Endodermal cell (in vitro differentiated cells): ENCODE results near the gene RAB3B. TPM values are rescaled to one million over a fixed set of nuclear protein-coding genes. Genes with fewer than 3 reads are reported as not detected.

Experiments used
- DNase-seq: peaks from one replicate; pipeline ENCODE4 v3.0.0-alpha.2; 2017
- H3K27ac ChIP-seq: 2 replicates; pipeline ENCODE4 v1.5.1; 2013; ENCODE audit warnings: mild to moderate bottlenecking, low read depth, low read length, moderate library complexity
- H3K27me3 ChIP-seq: 2 replicates; pipeline ENCODE4 v1.6.1; 2013; ENCODE audit warnings: mild to moderate bottlenecking, low read length, moderate library complexity; ENCODE audit not compliant: insufficient read depth, control insufficient read depth, poor library complexity, severe bottlenecking
- H3K36me3 ChIP-seq: 2 replicates; pipeline ENCODE4 v1.7.0; 2013; ENCODE audit warnings: mild to moderate bottlenecking, low read length, moderate library complexity; ENCODE audit not compliant: control insufficient read depth, insufficient read depth
- H3K4me1 ChIP-seq: one replicate; pipeline ENCODE4 v1.7.0; 2013; ENCODE audit warnings: low read length; ENCODE audit not compliant: control insufficient read depth, insufficient read depth
- H3K4me3 ChIP-seq: 2 replicates; pipeline ENCODE4 v1.5.1; 2013; ENCODE audit warnings: mild to moderate bottlenecking, low read length, moderate library complexity
- H3K9ac ChIP-seq: 2 replicates; pipeline ENCODE4 v1.6.1; 2013; ENCODE audit warnings: mild to moderate bottlenecking, low read length, moderate library complexity; ENCODE audit not compliant: poor library complexity, severe bottlenecking; ENCODE audit errors: extremely low read depth
- H3K9me3 ChIP-seq: 2 replicates; pipeline ENCODE4 v1.6.1; 2013; ENCODE audit warnings: mild to moderate bottlenecking, low read length, moderate library complexity; ENCODE audit not compliant: control insufficient read depth
- H3K27ac Mint-ChIP-seq: 2 replicates; pipeline ENCODE4 v1.8.0; 2020; ENCODE audit warnings: mixed read lengths
- H3K27me3 Mint-ChIP-seq: 2 replicates; pipeline ENCODE4 v1.8.0; 2021; ENCODE audit warnings: mild to moderate bottlenecking, mixed read lengths; ENCODE audit not compliant: insufficient read depth
- H3K36me3 Mint-ChIP-seq: 2 replicates; pipeline ENCODE4 v1.8.0; 2020; ENCODE audit warnings: low read depth, mixed read lengths
- H3K4me1 Mint-ChIP-seq: 2 replicates; pipeline ENCODE4 v1.8.0; 2020; ENCODE audit warnings: mixed read lengths
- H3K4me3 Mint-ChIP-seq: 2 replicates; pipeline ENCODE4 v1.8.0; 2020; ENCODE audit warnings: mild to moderate bottlenecking, moderate library complexity, mixed read lengths
- H3K9me3 Mint-ChIP-seq: 2 replicates; pipeline ENCODE4 v1.8.0; 2020; ENCODE audit warnings: mild to moderate bottlenecking, mixed read lengths
- WGBS, 2 experiments: methylation state at CpG; one replicate each; pipeline versions ENCODE4 v1.1.5 to v1.1.7; 2013; ENCODE audit warnings: missing lambda C conversion rate in 2 of 2, mixed read lengths in 1 of 2; ENCODE audit not compliant: insufficient coverage in 1 of 2, insufficient read length in 1 of 2; 5-methylcytosine and 5-hydroxymethylcytosine counted together
- total RNA-seq, 2 donors: library from RNA; stranded (reverse); fragmentation: NEBNext Ultra II Directional in 1 of 2; extraction: Animal tissue kit (Norgen Biotek cat#: 25700) in 1 of 2; gene quantifications; 2 replicates in 1 of 2; 3 replicates in 1 of 2; pipeline ENCODE4 v1.2.1, GENCODE V29; 2021
- TF ChIP-seq, protein P1 (sequence below): fragments of 200-600 bp; sonication (generic); conservative IDR thresholded peaks from 2 replicates; pipeline ENCODE4 v1.5.0; 2021; ENCODE audit warnings: antibody characterized with exemption, mild to moderate bottlenecking

Gene RAB3B
- total RNA-seq, 2 donors from 2014 or later, result 58.1 to 66.0 TPM

DNA sequence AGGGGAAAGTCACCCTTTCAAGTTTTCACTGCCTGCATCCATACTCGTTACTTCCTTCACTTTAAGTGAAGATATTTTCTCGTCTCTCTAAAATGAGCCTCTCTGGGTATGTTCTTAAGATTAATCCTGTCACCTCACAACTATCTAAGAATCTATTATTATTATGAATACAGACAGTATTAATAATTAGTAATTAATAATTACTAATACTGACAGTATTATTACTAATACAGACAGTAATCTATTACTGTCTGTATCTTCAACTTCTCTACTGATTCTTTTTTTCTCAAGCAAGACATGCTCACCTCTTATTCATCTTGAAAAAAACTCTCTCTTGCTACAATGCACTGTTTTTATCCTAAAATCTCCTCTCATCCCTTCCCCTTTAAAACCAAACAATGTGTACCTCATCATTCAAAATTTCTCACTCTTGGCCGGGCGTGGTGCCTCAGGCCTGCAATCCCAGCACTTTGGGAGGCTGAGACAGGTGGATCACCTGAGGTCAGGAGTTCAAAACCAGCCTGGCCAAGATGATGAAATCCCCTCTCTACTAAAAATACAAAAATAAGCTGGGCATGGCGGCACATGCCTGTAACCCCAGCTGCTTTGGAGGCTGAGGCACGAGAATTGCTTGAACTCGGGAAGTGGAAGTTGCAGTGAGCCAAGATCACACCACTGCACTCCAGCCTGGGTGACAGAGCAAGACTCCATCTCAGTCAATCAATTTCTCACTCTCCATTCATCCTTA, 119.7 kb downstream of the RAB3B start:
- TF ChIP-seq, protein P1, sequence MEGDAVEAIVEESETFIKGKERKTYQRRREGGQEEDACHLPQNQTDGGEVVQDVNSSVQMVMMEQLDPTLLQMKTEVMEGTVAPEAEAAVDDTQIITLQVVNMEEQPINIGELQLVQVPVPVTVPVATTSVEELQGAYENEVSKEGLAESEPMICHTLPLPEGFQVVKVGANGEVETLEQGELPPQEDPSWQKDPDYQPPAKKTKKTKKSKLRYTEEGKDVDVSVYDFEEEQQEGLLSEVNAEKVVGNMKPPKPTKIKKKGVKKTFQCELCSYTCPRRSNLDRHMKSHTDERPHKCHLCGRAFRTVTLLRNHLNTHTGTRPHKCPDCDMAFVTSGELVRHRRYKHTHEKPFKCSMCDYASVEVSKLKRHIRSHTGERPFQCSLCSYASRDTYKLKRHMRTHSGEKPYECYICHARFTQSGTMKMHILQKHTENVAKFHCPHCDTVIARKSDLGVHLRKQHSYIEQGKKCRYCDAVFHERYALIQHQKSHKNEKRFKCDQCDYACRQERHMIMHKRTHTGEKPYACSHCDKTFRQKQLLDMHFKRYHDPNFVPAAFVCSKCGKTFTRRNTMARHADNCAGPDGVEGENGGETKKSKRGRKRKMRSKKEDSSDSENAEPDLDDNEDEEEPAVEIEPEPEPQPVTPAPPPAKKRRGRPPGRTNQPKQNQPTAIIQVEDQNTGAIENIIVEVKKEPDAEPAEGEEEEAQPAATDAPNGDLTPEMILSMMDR, result no peak
- Mint-ChIP-seq H3K9me3 (no peaks in the 10 kb centered on the region), H3K4me1 (peaks cover 7% of the 10 kb centered on the region), H3K27ac (peak overlapping the region; percentile 16), H3K36me3 (peaks cover 12% of the 10 kb centered on the region), H3K27me3 (no peaks in the 10 kb centered on the region), H3K4me3 (no peak overlapping the region)
- WGBS, 2 experiments, result 94 to 97% methylated on average over 3 to 7 of the region's 7 CpGs
- DNase-seq, result no peak
- H3K4me3 ChIP-seq, result no peak overlapping the region
- H3K36me3 ChIP-seq, result peaks cover 9% of the 10 kb centered on the region
- no peak overlapping the region for H3K27ac ChIP-seq
- no peaks in the 10 kb centered on the region for H3K4me1 ChIP-seq
- H3K9ac ChIP-seq, result no peak overlapping the region
- H3K9me3 ChIP-seq, result no peaks in the 10 kb centered on the region
- H3K27me3 ChIP-seq, result no peaks in the 10 kb centered on the region

DNA sequence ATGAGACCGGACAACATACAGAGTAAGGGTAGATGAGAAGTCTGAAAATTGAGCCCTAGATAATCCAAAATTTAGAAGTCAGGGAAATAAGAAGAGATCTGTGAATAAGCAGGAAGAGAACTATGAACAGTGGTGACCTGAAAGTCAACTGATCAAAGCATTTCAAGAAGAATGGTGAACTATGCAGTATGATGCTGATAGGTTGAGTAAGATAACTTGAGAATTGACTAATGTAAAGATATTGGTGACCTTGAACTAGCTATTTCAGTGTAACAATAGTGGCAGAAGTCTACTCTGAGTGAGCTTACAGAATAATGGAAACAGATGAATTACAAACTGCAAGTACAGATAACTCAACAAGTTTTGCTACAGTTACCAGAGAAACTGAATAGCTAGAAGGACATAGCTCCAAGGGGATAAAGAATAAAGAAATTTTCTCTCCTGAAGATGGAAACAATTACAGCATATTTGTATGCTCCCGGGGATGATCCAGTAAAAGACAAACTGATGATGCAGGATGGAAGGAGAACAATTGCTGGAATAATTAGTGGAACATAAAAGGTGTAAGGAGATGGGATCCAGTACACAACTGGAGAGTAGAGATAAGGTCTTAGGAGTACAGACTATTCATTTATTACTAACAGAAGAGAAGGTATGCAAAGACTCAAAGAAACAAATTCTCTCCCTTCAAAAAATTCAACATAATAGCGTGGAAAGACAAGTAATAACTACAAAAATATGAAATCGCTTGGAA, 122.8 kb downstream of the RAB3B start:
- H3K4me1 ChIP-seq, result no peaks in the 10 kb centered on the region
- TF ChIP-seq, protein P1, result no peak
- WGBS, 2 experiments, result 87 to 95% methylated on average over 2 to 4 of the region's 4 CpGs
- no peak overlapping the region for H3K4me3 ChIP-seq
- no peak overlapping the region for H3K27ac ChIP-seq
- Mint-ChIP-seq H3K9me3 (no peaks in the 10 kb centered on the region), H3K27me3 (no peaks in the 10 kb centered on the region), H3K4me1 (no peaks in the 10 kb centered on the region), H3K36me3 (peaks cover 7% of the 10 kb centered on the region), H3K4me3 (no peak overlapping the region), H3K27ac (no peak overlapping the region)
- no peak overlapping the region for H3K9ac ChIP-seq
- no peaks in the 10 kb centered on the region for H3K27me3 ChIP-seq
- peaks cover 8% of the 10 kb centered on the region for H3K36me3 ChIP-seq
- no peak for DNase-seq
- no peaks in the 10 kb centered on the region for H3K9me3 ChIP-seq

DNA sequence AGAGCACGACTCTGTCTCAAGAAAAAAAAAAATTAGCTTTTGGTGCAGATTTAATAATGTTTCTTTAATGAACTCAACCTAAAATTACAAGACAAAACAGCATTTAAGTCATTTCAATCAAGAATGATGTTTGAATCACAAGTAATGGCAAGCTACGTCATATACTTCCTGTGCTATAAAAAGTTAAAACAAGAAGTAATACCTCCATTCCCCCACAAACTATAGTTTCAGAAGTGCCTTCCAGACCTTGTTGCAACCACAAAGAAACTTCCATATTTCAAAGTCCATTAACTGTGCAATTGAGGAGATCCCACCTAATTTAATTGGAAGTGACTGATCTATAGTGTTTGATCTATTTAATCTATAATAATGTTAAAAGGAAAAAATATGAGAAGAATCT, 127.1 kb downstream of the RAB3B start:
- TF ChIP-seq, protein P1, result no peak
- peaks cover 1% of the 10 kb centered on the region for H3K4me1 Mint-ChIP-seq
- no peaks in the 10 kb centered on the region for H3K27me3 ChIP-seq
- no peak overlapping the region for H3K9ac ChIP-seq
- H3K27ac Mint-ChIP-seq, result no peak overlapping the region
- no peaks in the 10 kb centered on the region for H3K27me3 Mint-ChIP-seq
- no peak overlapping the region for H3K4me3 Mint-ChIP-seq
- no peaks in the 10 kb centered on the region for H3K4me1 ChIP-seq
- 95% methylated on average over 2 of the region's 2 CpGs; no CpG with 5 or more reads in 1 of the 2 experiments for WGBS, 2 experiments
- DNase-seq, result no peak
- H3K9me3 Mint-ChIP-seq, result no peaks in the 10 kb centered on the region
- no peaks in the 10 kb centered on the region for H3K9me3 ChIP-seq
- peaks cover 13% of the 10 kb centered on the region for H3K36me3 ChIP-seq
- no peak overlapping the region for H3K27ac ChIP-seq
- no peak overlapping the region for H3K4me3 ChIP-seq
- peaks cover 11% of the 10 kb centered on the region for H3K36me3 Mint-ChIP-seq
